Non-pigmented ciliary epithelial cell (primary cell): ENCODE results near the gene SF1.
A peak's percentile ranks its signal among the peaks of the same experiment; 100 is the strongest.
"Not testable (repeated sequence)": the region's sequence is repeated elsewhere in the genome, so short reads cannot be mapped to it uniquely, and the experiment has no call there.

ENCODE experiments used
- DNase-seq: peaks from one replicate; pipeline ENCODE4 v3.0.0-alpha.2; 2010; ENCODE audit warnings: low read depth

SF1 gene

GRCh38 chr11:64778473-64779298 is at the start of gene SF1:
Gene SF1, minus strand, starts transcription at chr11:64778542. Its CDS starts 150 bp downstream, at chr11:64778392.
- DNase-seq, result peak; percentile 98

GRCh38 chr11:64827451-64827839 is 49.1 kb upstream of the SF1 start:
- DNase-seq, result no peak

- DNase-seq, result no peak
These were observed 48.5 kb upstream of the SF1 start for GRCh38 chr11:64826578-64827450.

- no peak for DNase-seq
These were observed 47.7 kb upstream of the SF1 start for GRCh38 chr11:64826062-64826461.

- no peak for DNase-seq
These were observed 45.3 kb upstream of the SF1 start for GRCh38 chr11:64823568-64824119.

- DNase-seq, result no peak
These were observed 39.1 kb upstream of the SF1 start for GRCh38 chr11:64817476-64817875.

GRCh38 chr11:64815433-64815832 is 37.1 kb upstream of the SF1 start:
- not testable (repeated sequence) for DNase-seq

- DNase-seq, result no peak
These were observed 36.4 kb upstream of the SF1 start for GRCh38 chr11:64814712-64815187.

- no peak for DNase-seq
These were observed 35.5 kb upstream of the SF1 start for GRCh38 chr11:64813826-64814225.

GRCh38 chr11:64810891-64811272 is 32.5 kb upstream of the SF1 start:
- DNase-seq, result no peak

- DNase-seq, result peak; percentile 81
These were observed 32.0 kb upstream of the SF1 start, which contains the start of gene MEN1 for GRCh38 chr11:64810271-64810890. Gene MEN1, minus strand, starts transcription at chr11:64810551. Its CDS starts 442 bp downstream, at chr11:64810109.

- DNase-seq, result no peak
These were observed 31.5 kb upstream of the SF1 start for GRCh38 chr11:64809781-64810241.

- no peak for DNase-seq
These were observed 27.1 kb upstream of the SF1 start for GRCh38 chr11:64805481-64805880.

- no peak for DNase-seq
These were observed 26.2 kb upstream of the SF1 start for GRCh38 chr11:64804346-64805210.

GRCh38 chr11:64803846-64804345 is 25.6 kb upstream of the SF1 start:
- DNase-seq, result no peak

GRCh38 chr11:64803158-64803845 is 25.0 kb upstream of the SF1 start, which contains the start of gene MAP4K2:
Gene MAP4K2, minus strand, starts transcription at chr11:64803214. Its CDS starts 65 bp downstream, at chr11:64803149.
- DNase-seq, result peak; percentile 11

GRCh38 chr11:64802370-64803157 is 24.2 kb upstream of the SF1 start:
- no peak for DNase-seq

- no peak for DNase-seq
These were observed 23.4 kb upstream of the SF1 start for GRCh38 chr11:64801561-64802369.
